ENCODE data around the gene ARL2. TPM values are rescaled to one million over a fixed set of nuclear protein-coding genes. Genes with fewer than 3 reads are reported as not detected.

The ARL2 gene
- 61.0 and 80.1 TPM in 2 replicates for total RNA-seq

DNA sequence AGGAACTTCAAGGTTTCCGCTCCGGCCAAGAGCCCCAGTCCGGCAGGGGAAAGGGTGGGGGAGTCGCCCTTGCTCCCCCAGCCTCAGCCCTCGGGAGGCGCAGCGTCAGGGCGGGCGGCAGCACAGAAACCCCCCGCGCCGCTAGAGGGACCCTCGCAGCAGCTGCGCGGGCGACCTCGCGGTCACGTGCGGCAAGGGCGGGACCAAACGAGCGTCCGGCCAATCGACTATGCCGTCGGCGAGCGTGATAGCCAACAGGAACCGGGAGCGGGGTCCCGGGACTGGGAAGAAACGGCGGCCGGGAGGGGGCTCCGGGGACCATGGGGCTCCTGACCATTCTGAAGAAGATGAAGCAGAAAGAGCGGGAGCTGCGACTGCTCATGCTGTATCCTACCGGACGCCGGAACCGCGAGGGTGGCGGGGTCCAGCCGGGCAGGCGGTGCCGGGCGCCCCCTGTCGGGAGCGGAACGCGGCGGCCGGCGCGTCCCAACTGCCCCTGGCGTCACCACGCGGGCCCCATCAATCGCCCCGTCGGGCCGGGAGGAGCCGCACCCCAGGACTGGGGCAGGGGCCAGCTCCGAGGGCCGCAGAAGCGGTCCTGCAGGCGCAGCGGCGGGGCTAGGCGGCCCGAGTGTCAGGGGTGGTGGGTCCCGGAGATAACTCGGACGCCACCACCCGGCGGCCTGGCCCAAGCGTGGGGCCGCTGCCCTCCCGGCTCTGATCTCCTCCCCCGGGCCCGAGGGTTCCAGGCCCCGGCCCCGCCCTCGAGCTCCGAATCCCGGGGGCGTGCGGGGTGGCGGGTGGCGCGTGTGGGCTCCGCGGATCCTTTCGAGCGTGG, at the start of gene ARL2:
Gene ARL2 (plus strand): TSS at position 273 of the 838 bp plus-strand sequence. CDS start 48 bp downstream, at position 321.

DNA sequence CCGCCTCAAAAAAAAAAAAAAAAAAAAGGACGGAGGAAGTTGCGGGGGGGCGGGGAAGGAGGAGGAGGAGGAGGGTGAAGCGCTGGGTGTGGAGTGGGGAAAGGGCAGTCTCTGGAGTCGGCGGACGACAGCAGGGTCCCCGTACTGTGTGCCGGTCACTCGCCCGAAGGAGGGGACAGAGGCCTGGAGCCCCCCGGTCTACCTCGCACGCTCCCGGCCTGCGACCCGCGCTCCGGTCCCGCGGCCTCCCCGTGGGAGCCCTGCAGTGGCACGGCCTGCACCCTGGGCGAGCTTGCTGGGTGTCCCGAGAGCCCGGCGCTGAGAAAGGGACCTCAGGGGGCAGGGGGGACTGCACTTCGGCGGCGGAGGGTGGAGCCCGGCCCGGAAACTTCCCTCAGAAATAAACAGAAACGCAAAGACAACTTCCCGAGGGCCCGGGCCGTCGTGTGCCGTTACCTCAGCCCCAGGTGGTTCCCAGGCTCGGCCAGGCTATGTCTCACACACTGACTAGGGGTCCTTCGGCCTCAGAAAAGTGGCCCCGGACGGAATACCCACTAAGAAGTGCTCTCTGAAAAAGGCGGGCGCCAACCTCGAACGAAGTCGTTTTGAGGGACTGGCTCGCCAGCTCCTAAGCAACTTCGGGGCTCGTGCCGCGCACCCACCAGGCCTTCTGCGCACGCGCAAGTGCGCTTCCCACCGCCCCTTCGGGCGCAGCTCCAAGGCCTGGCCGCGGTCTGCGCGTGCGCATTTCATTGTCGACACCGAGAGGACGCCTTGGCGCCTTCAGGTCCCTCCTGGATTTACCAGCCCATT, 42.3 kb upstream of the ARL2 start, which contains the start of gene MAJIN:
Gene MAJIN (minus strand): TSS at position 688 of the 813 bp plus-strand sequence. CDS start 12,703 bp downstream, outside the sequence.

DNA sequence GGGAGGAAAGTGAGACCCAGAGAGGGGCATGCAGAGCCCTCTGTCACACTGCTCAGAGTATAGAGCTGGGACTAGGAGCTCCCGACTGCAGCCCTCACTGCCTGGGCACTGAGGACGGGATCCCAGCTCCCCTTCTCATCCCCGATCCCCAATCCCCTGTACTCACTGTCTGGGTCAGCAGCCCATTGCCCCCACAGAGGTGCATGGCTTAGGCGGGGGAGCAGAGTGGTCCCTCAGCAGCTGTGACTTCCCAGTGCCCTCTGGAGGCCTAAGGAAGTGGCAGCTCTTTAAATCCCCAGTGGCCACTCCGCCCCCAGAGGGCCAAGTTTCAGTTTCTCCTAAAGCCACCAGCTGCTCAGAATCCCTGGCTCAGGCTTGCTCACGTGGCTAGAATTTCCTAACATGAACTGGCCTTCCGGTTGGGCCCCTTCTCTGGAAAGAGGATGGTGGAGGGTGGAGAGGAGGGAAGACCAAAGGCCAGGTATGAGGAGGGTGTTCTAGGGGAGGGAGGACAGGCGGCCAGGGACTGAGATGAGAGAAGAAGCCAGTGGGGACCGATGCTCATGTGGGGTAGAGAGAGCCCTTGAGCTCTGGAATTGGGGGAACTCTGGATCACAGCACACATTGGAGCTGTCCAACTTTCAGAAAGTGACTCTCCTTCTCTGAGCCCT, 17.1 kb upstream of the ARL2 start, which contains the start of gene BATF2:
Gene BATF2 (minus strand): TSS at position 262 of the 671 bp plus-strand sequence. CDS start 57 bp downstream, at position 205.

DNA sequence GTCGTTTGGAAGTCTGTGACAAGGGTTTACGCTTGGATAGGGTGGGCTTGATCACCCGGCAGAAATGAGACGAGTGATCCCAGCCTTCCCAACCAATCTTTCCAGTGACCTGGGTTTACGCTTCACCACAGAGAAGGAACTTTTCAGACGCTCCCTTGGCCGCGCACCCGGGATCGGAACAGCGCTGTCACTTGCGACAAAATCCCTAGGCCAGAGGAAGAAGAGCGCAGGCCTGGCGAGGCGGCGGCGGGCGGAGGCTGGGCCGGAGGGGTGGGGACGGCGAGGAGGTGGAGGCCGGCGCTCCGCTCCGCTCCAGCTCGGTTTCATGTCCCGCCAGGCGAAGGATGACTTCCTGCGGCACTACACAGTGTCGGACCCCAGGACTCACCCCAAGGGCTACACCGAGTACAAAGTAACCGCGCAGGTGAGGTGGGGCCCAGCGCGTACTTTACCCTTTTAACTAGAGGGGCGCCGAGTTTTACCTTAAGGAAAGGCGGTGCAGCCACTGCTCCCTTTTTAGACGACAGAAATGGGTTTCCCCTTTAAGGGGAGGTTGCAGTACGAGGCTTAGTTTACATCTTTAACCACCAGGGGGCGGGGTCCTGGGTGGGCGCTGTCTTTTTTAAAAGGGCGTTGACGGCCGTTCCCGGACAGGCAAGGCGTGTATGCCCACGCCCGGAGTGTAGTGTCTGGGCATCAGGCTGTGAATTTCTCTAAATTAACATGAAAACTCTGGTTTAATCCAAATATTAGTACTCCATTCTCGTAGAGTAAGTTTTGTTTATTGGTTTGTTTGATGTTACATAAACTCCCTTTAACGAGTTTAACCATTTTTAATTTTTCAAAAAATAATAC, 13.5 kb downstream of the ARL2 start, which contains the start of gene SNX15:
Gene SNX15 (plus strand): TSS at position 227 of the 855 bp plus-strand sequence. CDS start 99 bp downstream, at position 326.

DNA sequence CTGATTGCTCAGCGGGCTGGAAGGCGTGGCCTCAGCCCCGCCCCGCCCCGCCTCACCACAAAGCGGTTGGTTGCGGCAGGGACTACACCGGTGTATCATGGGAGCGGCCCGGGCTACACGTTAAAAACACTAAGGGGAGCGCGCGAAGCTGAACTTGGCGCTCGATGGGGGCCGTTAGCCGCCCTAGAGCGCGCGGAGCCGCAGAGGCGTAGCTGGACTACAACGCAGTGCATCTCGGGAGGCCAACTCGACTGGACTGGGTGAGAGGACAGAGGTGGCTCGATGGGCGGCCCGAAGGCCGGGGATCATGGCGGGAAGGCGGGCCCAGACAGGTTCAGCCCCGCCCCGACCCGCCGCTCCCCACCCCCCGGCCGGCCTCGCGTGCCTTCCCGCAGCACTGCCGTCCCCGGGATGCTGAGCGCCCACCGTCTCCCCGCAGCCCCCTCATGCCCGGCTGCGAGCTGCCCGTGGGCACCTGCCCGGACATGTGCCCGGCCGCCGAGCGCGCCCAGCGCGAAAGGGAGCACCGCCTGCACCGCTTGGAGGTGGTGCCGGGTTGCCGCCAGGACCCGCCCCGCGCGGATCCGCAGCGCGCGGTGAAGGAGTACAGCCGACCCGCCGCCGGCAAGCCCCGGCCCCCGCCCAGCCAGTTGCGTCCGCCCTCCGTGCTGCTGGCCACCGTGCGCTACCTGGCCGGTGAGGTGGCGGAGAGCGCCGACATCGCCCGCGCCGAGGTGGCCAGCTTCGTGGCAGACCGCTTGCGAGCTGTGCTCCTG, 27.1 kb downstream of the ARL2 start, which contains the start of gene SAC3D1:
Gene SAC3D1 (plus strand): TSS at position 364 of the 776 bp plus-strand sequence. CDS start 83 bp downstream, at position 447.

DNA sequence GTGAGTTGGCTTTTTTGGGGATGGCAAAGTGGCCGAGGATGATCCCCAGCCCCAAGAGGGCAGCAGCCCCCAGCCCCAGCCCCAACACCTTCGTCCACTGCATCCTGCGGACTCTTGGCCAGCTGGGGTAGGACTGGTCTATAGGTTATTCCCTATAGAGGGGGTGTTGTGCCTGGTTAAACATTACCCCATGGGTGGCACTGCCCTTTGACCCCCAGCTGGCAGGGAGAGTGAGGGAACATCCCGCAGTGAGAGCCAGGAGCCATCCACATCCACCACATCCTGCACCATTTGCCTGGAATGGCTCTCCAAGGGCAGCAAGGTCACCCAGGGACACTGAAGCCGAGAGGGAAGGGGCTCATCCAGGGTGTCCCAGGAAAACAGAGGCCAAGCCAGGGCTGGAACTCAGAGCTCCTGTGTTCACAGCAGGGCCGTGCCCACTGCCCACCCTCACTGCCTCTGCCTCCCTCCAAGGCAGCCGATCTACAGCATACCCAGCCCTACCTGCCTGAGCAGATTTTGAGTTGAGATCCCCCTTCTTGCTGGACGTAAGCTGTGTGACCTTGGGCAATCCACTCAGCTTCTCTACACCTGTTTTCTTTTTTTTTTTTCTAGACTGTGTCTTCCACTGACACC, 44.6 kb downstream of the ARL2 start, which contains the start of gene NAALADL1:
Gene NAALADL1 (minus strand): TSS at position 135 of the 636 bp plus-strand sequence. CDS start 32 bp downstream, at position 103.

Small RNA genes within 50 kb of the gene (small RNA-seq; reads per million reads assigned to genes)
- not detected for gene MIR6879 (ENCODE audit: low replicate concordance)
- not detected for gene SNX15 (ENCODE audit: low replicate concordance)

Other genes starting within 250 kb of the ARL2 start
- gene SF1, start 235.6 kb upstream of the ARL2 start, total RNA-seq, result 170 and 171 TPM in 2 replicates
- gene MAP4K2, start 210.9 kb upstream of the ARL2 start, total RNA-seq, result 12.3 and 28.3 TPM in 2 replicates
- 20.4 and 25.5 TPM in 2 replicates for gene MEN1, start 203.6 kb upstream of the ARL2 start, total RNA-seq
- 0.14 and 0.22 TPM in 2 replicates for gene CDC42BPG, start 169.5 kb upstream of the ARL2 start, total RNA-seq
- gene EHD1, start 135.5 kb upstream of the ARL2 start, total RNA-seq, result 120 and 163 TPM in 2 replicates
- gene ATG2A, start 97.0 kb upstream of the ARL2 start, total RNA-seq, result 23.9 and 28.2 TPM in 2 replicates
- gene PPP2R5B, start 89.5 kb upstream of the ARL2 start, total RNA-seq, result 11.6 and 19.0 TPM in 2 replicates
- not detected in 2 replicates for gene GPHA2, start 78.3 kb upstream of the ARL2 start, total RNA-seq
- not detected in 2 replicates for gene MAJIN, start 42.1 kb upstream of the ARL2 start, total RNA-seq
- 1.8 and 2.6 TPM in 2 replicates for gene BATF2, start 17.2 kb upstream of the ARL2 start, total RNA-seq
- 13.8 and 18.3 TPM in 2 replicates for gene SNX15, start 13.3 kb downstream of the ARL2 start, total RNA-seq
- gene SAC3D1, start 27.1 kb downstream of the ARL2 start, total RNA-seq, result 6.3 and 19.3 TPM in 2 replicates
- 6.8 and 11.0 TPM in 2 replicates for gene NAALADL1, start 44.4 kb downstream of the ARL2 start, total RNA-seq
- gene CDCA5, start 69.9 kb downstream of the ARL2 start, total RNA-seq, result 1.1 and 32.4 TPM in 2 replicates
- gene ZFPL1, start 70.1 kb downstream of the ARL2 start, total RNA-seq, result 46.5 and 68.5 TPM in 2 replicates
- 186 and 248 TPM in 2 replicates for gene VPS51, start 82.1 kb downstream of the ARL2 start, total RNA-seq
- 13.3 and 65.0 TPM in 2 replicates for gene TM7SF2, start 97.7 kb downstream of the ARL2 start, total RNA-seq
- 15.8 and 22.5 TPM in 2 replicates for gene ZNHIT2, start 103.5 kb downstream of the ARL2 start, total RNA-seq
- 107 and 347 TPM in 2 replicates for gene FAU, start 108.0 kb downstream of the ARL2 start, total RNA-seq
- gene MRPL49, start 108.2 kb downstream of the ARL2 start, total RNA-seq, result 53.4 and 89.2 TPM in 2 replicates
- gene SYVN1, start 120.4 kb downstream of the ARL2 start, total RNA-seq, result 31.1 and 197 TPM in 2 replicates
- not detected in 2 replicates for gene SPDYC, start 156.1 kb downstream of the ARL2 start, total RNA-seq
- 184 and 242 TPM in 2 replicates for gene CAPN1, start 167.8 kb downstream of the ARL2 start, total RNA-seq
- gene POLA2, start 247.8 kb downstream of the ARL2 start, total RNA-seq, result 2.6 and 28.2 TPM in 2 replicates

Data from placental pericyte (primary cell).